Myocyte (in vitro differentiated cells): ENCODE data around the gene TBX18. TPM values are rescaled to one million over a fixed set of nuclear protein-coding genes. Genes with fewer than 3 reads are reported as not detected.

ENCODE experiments used
- DNase-seq: peaks from one replicate; pipeline ENCODE4 v3.0.0-alpha.2; 2012; ENCODE audit warnings: low read depth
- total RNA-seq: library from RNA; depleted of rRNA; stranded (reverse); fragments of >200 nt; gene quantifications from 2 replicates; pipeline ENCODE4 v1.2.3, GENCODE V29; 2014

Gene TBX18
- total RNA-seq, 1 donor from 2014 or later, result 26.7 TPM

GRCh38 chr6:84675651-84676050 lies 88.7 kb downstream of the TBX18 start:
- DNase-seq, result peak; percentile 83

DNA sequence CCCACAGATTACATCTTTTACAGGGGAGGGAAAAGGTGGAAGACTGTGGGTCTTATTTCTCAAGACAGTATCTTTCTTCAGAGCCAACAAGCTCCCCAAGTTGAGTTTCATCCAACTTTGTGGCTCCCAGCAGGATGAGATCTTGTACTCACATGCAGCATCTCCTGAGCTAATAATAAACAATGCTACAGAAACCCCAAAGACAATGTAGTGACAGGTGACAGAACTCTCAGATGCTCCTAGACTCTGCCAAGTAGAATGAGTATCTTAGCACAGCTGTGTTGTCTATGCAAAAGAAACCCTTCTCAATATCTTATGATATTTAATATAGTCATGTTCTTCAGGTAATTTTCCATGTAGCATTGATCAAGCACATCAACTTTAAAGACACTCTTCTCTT lies 90.0 kb downstream of the TBX18 start:
- peak; percentile 95 for DNase-seq

GRCh38 chr6:84671183-84671582 lies 93.2 kb downstream of the TBX18 start:
- DNase-seq, result no peak

DNA sequence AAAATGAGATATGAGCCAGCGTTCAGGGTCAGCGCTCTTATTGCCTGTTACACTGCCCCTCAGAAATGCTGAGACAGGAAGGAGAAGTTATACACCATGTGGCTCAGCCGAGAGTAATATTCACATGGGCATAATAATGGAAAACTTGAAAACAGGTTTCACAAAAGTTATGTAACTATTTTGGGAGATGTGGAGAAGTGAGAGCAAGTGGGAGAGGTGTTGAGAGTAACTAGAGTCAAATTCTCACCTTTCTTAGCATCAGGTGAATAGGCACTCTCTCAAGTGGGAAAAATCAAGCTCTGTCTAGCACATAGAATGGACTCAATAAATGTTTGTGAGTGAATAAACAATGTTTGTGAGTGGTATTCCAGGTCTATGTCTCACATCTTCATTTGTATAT lies 94.5 kb downstream of the TBX18 start:
- DNase-seq, result no peak

- DNase-seq, result no peak
Observed at GRCh38 chr6:84667252-84668213, 96.9 kb downstream of the TBX18 start.

DNA sequence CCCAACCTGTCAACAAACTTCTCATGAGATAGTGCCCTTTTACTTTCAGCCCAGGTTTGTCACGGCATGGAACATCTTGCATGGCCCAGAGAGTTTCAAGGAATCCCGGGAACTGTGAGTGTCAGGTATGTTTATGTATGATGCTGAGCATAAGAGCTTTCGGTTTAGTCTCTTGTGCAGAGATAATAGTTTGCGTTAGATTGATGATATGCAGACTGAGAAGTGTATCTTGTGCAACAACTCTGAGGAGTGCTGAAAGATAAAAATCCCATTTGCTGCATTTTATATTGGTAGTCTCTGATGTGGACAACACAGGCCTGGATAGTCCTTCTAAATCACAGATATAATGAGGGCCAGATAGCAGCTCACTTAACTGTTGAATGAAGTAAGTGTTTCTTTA lies 99.0 kb downstream of the TBX18 start:
- no peak for DNase-seq

GRCh38 chr6:84663866-84664265 lies 100.5 kb downstream of the TBX18 start:
- no peak for DNase-seq

DNA sequence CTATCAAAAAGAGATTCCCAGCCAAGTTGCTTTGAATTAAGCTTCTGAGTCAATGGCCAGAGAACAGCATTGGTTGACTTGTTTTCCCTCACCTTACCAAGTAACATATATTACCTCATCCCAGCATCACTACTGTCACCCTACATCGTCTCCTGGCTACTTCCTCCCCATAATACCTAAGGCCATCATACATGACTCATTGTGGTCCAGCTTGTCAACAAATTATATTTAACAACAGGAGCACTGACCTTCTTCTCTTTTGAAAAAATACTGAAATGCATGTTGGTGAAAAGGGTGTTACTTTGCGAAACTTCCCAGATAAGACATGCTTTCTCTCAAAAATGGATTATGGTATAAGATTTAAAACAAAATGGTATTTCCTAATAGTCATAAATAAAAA lies 106.9 kb downstream of the TBX18 start:
- no peak for DNase-seq

GRCh38 chr6:84657025-84657424 lies 107.4 kb downstream of the TBX18 start:
- DNase-seq, result no peak

DNA sequence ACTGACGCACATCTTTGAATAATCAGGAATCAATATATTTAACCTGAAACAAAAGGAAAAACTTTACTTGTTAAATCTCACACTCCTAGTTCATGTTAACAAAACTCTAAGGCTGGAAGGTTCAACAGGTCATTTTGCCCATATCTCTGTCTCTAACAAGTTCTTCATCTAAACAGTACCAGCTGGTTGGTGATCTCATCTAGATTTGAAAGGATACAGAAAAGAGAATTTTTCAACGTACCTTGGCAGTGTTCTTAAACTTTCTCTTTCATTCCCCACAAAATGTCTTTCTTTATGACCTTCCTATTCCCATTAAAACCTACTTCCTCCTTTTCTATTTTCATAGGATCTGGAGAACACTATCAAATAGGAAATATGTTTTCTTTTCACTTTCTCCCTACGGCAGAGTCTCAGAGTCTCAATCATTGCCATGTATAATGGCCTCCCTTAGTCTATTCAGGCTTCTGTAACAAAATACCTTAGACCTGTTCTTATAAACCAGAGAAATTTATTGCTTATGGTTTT lies 111.3 kb downstream of the TBX18 start:
- no peak for DNase-seq

DNA sequence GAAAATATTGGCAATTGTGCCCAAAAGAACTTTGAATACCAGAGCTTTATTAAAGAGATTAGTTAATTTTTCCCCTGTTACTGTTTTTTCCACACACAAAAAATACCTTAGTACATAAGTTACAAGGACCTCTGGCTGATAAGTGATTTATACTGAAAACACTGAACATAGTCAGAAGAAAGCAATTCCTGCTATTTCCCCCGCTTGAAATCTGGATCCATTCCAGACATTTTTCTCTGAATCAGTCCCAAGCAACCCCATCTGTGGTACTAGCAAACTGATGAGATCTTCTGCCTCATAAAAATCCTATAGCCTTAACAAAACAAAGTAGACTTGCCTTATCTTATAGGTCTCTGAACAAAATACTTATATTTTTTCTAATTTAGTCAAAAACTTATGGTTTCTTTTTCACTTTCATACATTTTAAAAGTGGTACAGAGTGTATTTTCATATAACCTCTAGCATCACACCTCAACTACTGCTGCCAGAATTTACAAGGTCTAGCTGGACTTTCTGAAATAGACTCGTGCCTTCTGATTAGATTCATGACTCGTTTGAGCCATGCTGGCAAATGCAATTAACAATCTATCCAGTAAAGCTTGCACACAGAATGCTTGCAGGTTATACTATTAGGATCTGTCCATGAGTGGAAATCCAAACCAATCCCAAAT lies 111.9 kb downstream of the TBX18 start:
- peak; percentile 64 for DNase-seq

GRCh38 chr6:84651583-84651982 lies 112.8 kb downstream of the TBX18 start:
- no peak for DNase-seq

GRCh38 chr6:84648444-84648843 lies 116.0 kb downstream of the TBX18 start:
- no peak for DNase-seq

DNA sequence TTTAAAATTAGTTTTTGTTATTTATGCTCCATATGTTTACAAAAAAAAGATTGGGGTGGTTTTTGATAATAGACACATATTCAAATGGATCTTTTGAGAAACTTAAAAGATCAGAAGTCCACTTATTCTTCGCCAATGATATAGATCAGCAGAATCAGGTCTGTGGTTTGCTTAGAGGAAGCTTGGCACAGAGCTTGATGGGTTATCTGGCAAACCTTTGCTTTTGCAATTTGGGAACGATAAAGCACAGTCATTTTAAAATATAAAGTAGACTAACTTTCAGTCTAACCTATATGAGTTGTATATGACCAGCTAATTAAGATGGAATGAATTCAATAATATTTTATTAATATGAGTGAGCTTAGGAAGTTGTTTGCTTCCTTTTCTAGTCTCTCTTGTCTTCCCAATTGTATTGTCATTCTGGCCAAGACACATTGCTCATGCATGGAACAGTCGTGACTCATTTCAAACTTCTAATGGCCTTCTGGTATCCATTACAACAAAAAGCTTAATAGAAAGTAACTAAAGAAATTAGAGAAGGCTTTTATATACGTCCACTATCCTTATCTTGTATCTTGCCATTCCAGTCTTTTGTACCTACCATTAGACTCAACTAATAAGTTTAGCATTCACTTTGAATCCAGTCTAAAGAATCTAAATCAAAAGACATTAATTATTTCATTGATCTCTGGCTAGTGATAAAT lies 118.7 kb downstream of the TBX18 start:
- peak; percentile 74 for DNase-seq

GRCh38 chr6:84645000-84645399 lies 119.4 kb downstream of the TBX18 start:
- DNase-seq, result no peak

DNA sequence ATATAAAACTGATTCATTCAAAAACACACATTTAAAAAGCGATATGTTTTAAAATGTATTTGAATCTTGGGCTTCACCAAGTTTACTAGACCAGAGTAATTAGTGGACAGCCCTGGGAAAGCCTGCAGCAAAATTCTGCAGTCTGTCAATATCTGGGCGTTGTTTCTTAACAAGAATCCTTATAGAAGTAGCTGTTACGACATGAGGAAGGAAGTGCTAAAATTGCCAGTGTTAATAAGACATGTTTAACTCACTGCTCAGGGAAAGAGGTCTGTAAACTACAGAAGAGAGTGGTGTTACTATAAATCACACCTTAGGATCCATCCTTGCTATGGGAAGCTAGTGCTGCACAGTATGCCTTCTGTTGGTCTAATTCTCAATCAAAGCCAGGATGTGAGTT lies 120.6 kb downstream of the TBX18 start:
- no peak for DNase-seq

- DNase-seq, result no peak
Observed at GRCh38 chr6:84641076-84641475, 123.3 kb downstream of the TBX18 start.

DNA sequence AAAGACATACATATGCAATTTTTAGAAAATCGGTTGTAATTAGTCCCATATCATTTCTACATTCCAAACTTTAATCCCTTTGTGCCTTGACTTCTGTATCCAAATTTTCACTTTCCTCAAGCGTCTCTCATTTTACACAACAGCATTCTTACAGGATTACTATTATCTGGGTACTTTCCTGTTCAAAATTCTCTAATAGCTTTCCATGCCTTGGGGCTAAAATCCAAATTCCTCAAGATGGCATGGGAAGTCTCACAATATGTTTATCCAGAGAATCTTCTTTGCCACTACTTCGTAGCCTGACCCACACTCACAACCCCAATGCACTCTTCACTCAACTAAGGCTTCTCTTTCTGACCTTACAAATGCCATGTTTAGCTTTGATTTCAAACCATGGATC lies 125.0 kb downstream of the TBX18 start:
- DNase-seq, result no peak

GRCh38 chr6:84638286-84638685 lies 126.1 kb downstream of the TBX18 start:
- DNase-seq, result peak; percentile 55
